ENCODE results near the gene TXNRD2.

GRCh38 chr22:19868773-19869471 lies 72.7 kb downstream of the TXNRD2 start:
- TF ChIP-seq, protein P1, sequence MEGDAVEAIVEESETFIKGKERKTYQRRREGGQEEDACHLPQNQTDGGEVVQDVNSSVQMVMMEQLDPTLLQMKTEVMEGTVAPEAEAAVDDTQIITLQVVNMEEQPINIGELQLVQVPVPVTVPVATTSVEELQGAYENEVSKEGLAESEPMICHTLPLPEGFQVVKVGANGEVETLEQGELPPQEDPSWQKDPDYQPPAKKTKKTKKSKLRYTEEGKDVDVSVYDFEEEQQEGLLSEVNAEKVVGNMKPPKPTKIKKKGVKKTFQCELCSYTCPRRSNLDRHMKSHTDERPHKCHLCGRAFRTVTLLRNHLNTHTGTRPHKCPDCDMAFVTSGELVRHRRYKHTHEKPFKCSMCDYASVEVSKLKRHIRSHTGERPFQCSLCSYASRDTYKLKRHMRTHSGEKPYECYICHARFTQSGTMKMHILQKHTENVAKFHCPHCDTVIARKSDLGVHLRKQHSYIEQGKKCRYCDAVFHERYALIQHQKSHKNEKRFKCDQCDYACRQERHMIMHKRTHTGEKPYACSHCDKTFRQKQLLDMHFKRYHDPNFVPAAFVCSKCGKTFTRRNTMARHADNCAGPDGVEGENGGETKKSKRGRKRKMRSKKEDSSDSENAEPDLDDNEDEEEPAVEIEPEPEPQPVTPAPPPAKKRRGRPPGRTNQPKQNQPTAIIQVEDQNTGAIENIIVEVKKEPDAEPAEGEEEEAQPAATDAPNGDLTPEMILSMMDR (IDR thresholded peaks at IDR 0.05; ENCODE audit: low read length), result no peak
- no peak for TF ChIP-seq EZH2phosphoT487 (IDR thresholded peaks at IDR 0.05; ENCODE audit: low read length)

All from MM.1S (cell line).